Transverse colon (tissue), 4 donors: Measurements from ENCODE around the gene CDK14. TPM values are rescaled to one million over a fixed set of nuclear protein-coding genes. Genes with fewer than 3 reads are reported as not detected.

Experiments used
- DNase-seq: peaks from one replicate; pipeline ENCODE4 v3.0.0-alpha.2; 2019
- H3K27ac ChIP-seq, 4 donors: fragments of 200-600 bp; sonication (generic); 2 replicates each; pipeline ENCODE4 v1.5.1; 2016 to 2018; ENCODE audit warnings: inconsistent platforms in 4 of 4
- H3K27me3 ChIP-seq: fragments of 200-600 bp; sonication (generic); 2 replicates; pipeline ENCODE4 v1.5.1; 2017; ENCODE audit warnings: inconsistent platforms
- H3K36me3 ChIP-seq, 4 donors: fragments of 200-600 bp; sonication (generic); 2 replicates each; pipeline ENCODE4 v1.5.1; 2017 to 2019; ENCODE audit warnings: inconsistent platforms in 4 of 4
- H3K4me1 ChIP-seq, 4 donors: fragments of 200-600 bp; sonication (generic); 2 replicates each; pipeline ENCODE4 v1.5.1; 2017 to 2020; ENCODE audit warnings: inconsistent platforms in 4 of 4
- H3K4me3 ChIP-seq, 4 donors: fragments of 200-600 bp; sonication (generic); 1 replicate in 1 of 4; 2 replicates in 3 of 4; pipeline versions ENCODE4 v1.5.1 to v1.6.1; 2017 to 2019; ENCODE audit warnings: inconsistent platforms in 4 of 4
- H3K9me3 ChIP-seq, 2 donors: fragments of 200-600 bp; sonication (generic); 2 replicates each; pipeline ENCODE4 v1.5.1; 2017 to 2019; ENCODE audit warnings: inconsistent platforms in 2 of 2
- EP300 ChIP-seq: sonication (generic); formaldehyde crosslinking; IDR thresholded peaks from one replicate; pipeline ENCODE4 v1.6.1; 2017; ENCODE audit warnings: antibody characterized with exemption, low read depth
- POLR2A ChIP-seq: fragments of 450-650 bp; IDR thresholded peaks from one replicate; pipeline ENCODE4 v1.6.1; 2016; ENCODE audit warnings: antibody characterized with exemption, mild to moderate bottlenecking, moderate library complexity
- POLR2AphosphoS5 ChIP-seq, 3 donors: sonication (generic); formaldehyde crosslinking; IDR thresholded peaks; one replicate each; pipeline ENCODE4 v1.6.1; 2016; ENCODE audit warnings: antibody characterized with exemption in 3 of 3
- WGBS, 2 donors: methylation state at CpG; one replicate each; pipeline ENCODE4 v1.1.5; 2018; ENCODE audit warnings: low coverage in 1 of 2; 5-methylcytosine and 5-hydroxymethylcytosine counted together
- in situ Hi-C, 4 donors: fragments of 200-750 bp; cut with MboI; loops; one replicate each; pipeline versions ENCODE4 v1.15.0 to v1.15.1; 2017; ENCODE audit warnings: low sequenced_read_pairs in 3 of 4, low pct_ligation_motif_present in 1 of 4, low pct_unique_long_range_greater_than_20kb in 1 of 4
- intact Hi-C: fragments of 100-400 bp; cut with DNase I; formaldehyde crosslinking; loops from one replicate; pipeline ENCODE4 v1.15.1; 2023; ENCODE audit warnings: low total_unique reads
- total RNA-seq, 4 donors: library from RNA; depleted of rRNA; stranded (reverse); fragments of >200 nt; gene quantifications; one replicate each; pipeline ENCODE4 v1.1.0, GENCODE V29; 2016
- TF ChIP-seq, protein P1 (sequence below), 5 experiments: fragments of 200-600 bp in 3 of 5; fragments of 450-650 bp in 2 of 5; sonication (generic) in 3 of 5; IDR thresholded peaks; 1 replicate in 2 of 5; 2 replicates in 3 of 5; pipeline ENCODE4 v1.5.1; 2016 to 2017; ENCODE audit warnings: antibody characterized with exemption in 5 of 5, inconsistent platforms in 3 of 5, mild to moderate bottlenecking in 2 of 5, moderate library complexity in 1 of 5

CDK14 gene
- total RNA-seq, 4 donors from 2014 or later: 0.40 to 15.4 (median 4.8) TPM

DNA sequence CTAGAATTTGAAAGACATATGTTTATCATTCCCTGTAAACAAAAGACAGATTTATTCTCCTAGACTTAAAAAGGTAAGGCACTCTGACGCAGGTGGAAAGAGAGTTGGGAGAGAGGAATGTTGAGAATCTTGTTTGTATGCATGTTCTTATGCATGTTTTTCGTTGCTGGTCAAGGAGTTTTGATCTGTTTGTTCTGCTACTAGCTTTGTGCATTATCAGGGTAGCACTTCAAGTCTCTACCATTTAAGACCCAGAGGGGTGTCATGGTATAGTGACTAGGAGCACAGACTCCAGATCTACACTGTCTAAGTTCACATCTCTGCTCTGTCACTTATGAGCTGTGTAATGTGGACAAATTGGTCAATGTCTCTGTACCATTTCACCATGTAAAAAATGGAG is 467.9 kb downstream of the CDK14 start:
- Histone ChIP-seq H3K36me3 (no peaks in the 10 kb centered on the region), H3K27me3 (no peaks in the 10 kb centered on the region), H3K9me3 (no peaks in the 10 kb centered on the region), H3K4me3 (no peak overlapping the region), H3K4me1 (peaks cover 0 to 3% (median 0%) of the 10 kb centered on the region in 4 donors), H3K27ac (no peak overlapping the region)
- WGBS, 2 donors: 83 to 89% methylated on average over 1 to 2 of the region's 2 CpGs
- no peak for TF ChIP-seq POLR2AphosphoS5 (IDR thresholded peaks at IDR 0.05)
- in situ Hi-C loops: no loop called here
- DNase-seq: no peak
- intact Hi-C loops: no loop called here

GRCh38 chr7:91064938-91065337 is 468.8 kb downstream of the CDK14 start:
- DNase-seq: no peak
- Histone ChIP-seq H3K27me3 (no peaks in the 10 kb centered on the region), H3K9me3 (no peaks in the 10 kb centered on the region), H3K4me3 (no peak overlapping the region), H3K36me3 (no peaks in the 10 kb centered on the region), H3K27ac (no peak overlapping the region), H3K4me1 (peaks cover 0 to 3% (median 0%) of the 10 kb centered on the region in 4 donors)
- 71 to 80% methylated on average over 2 of the region's 2 CpGs for WGBS, 2 donors
- intact Hi-C loops (no loop called here), in situ Hi-C loops (no loop called here)
- no peak for TF ChIP-seq POLR2A
- TF ChIP-seq, protein P1, sequence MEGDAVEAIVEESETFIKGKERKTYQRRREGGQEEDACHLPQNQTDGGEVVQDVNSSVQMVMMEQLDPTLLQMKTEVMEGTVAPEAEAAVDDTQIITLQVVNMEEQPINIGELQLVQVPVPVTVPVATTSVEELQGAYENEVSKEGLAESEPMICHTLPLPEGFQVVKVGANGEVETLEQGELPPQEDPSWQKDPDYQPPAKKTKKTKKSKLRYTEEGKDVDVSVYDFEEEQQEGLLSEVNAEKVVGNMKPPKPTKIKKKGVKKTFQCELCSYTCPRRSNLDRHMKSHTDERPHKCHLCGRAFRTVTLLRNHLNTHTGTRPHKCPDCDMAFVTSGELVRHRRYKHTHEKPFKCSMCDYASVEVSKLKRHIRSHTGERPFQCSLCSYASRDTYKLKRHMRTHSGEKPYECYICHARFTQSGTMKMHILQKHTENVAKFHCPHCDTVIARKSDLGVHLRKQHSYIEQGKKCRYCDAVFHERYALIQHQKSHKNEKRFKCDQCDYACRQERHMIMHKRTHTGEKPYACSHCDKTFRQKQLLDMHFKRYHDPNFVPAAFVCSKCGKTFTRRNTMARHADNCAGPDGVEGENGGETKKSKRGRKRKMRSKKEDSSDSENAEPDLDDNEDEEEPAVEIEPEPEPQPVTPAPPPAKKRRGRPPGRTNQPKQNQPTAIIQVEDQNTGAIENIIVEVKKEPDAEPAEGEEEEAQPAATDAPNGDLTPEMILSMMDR (IDR thresholded peaks at IDR 0.05): no peak
- no peak for TF ChIP-seq EP300
- TF ChIP-seq POLR2AphosphoS5 (IDR thresholded peaks at IDR 0.05): no peak

GRCh38 chr7:91066627-91067026 is 470.5 kb downstream of the CDK14 start:
- Histone ChIP-seq H3K4me1 (peaks cover 0 to 3% (median 0%) of the 10 kb centered on the region in 4 donors), H3K27ac (no peak overlapping the region), H3K4me3 (no peak overlapping the region), H3K36me3 (no peaks in the 10 kb centered on the region), H3K27me3 (no peaks in the 10 kb centered on the region), H3K9me3 (no peaks in the 10 kb centered on the region)
- in situ Hi-C loops: no loop called here
- no peak for DNase-seq
- intact Hi-C loops: no loop called here
- no peak for TF ChIP-seq POLR2AphosphoS5 (IDR thresholded peaks at IDR 0.05)
- TF ChIP-seq EP300: no peak
- no peak for TF ChIP-seq POLR2A
- TF ChIP-seq, protein P1 (IDR thresholded peaks at IDR 0.05): no peak
- WGBS, 2 donors: 34 to 69% methylated on average over 4 of the region's 4 CpGs

GRCh38 chr7:91067242-91067641 is 471.1 kb downstream of the CDK14 start:
- Histone ChIP-seq H3K27me3 (no peaks in the 10 kb centered on the region), H3K4me3 (no peak overlapping the region), H3K36me3 (no peaks in the 10 kb centered on the region), H3K4me1 (peaks cover 0 to 3% (median 0%) of the 10 kb centered on the region in 4 donors), H3K9me3 (no peaks in the 10 kb centered on the region), H3K27ac (no peak overlapping the region)
- in situ Hi-C loops: no loop called here
- WGBS, 2 donors: 40 to 53% methylated on average over 2 to 3 of the region's 3 CpGs
- TF ChIP-seq POLR2AphosphoS5 (IDR thresholded peaks at IDR 0.05) (no peak), POLR2A (no peak), EP300 (no peak)
- TF ChIP-seq, protein P1 (IDR thresholded peaks at IDR 0.05): no peak
- intact Hi-C loops: no loop called here
- no peak for DNase-seq

- Histone ChIP-seq H3K4me3 (no peak overlapping the region), H3K9me3 (no peaks in the 10 kb centered on the region), H3K27me3 (no peaks in the 10 kb centered on the region), H3K36me3 (no peaks in the 10 kb centered on the region), H3K4me1 (peaks cover 0 to 3% (median 0%) of the 10 kb centered on the region in 4 donors), H3K27ac (no peak overlapping the region)
- TF ChIP-seq POLR2A (no peak), POLR2AphosphoS5 (IDR thresholded peaks at IDR 0.05) (no peak), EP300 (no peak)
- TF ChIP-seq, protein P1 (IDR thresholded peaks at IDR 0.05): no peak
- intact Hi-C loops: no loop called here
- WGBS, 2 donors: 92 to 98% methylated on average over 5 of the region's 5 CpGs
- no peak for DNase-seq
- in situ Hi-C loops: no loop called here
Measured at GRCh38 chr7:91068136-91068795, 472.1 kb downstream of the CDK14 start.
